GM06990 (cell line): Measurements from ENCODE around the gene TPCN2.
"Not testable (repeated sequence)": the region's sequence is repeated elsewhere in the genome, so short reads cannot be mapped to it uniquely, and the experiment has no call there.

Source experiments
- DNase-seq: peaks from one replicate; pipeline ENCODE4 v3.0.0-alpha.2; 2011; ENCODE audit not compliant: insufficient read length; ENCODE audit errors: extremely low read depth
- H3K27me3 ChIP-seq: replicated peaks from 2 replicates; pipeline ENCODE4 v1.6.0; 2011; ENCODE audit warnings: low read length; ENCODE audit not compliant: control insufficient read depth, insufficient read depth
- H3K36me3 ChIP-seq: 2 replicates; pipeline ENCODE4 v1.5.1; 2011; ENCODE audit warnings: low read length; ENCODE audit not compliant: control insufficient read depth, insufficient read depth
- H3K4me3 ChIP-seq: replicated peaks from 2 replicates; pipeline ENCODE4 v1.5.1; 2011; ENCODE audit warnings: low read depth, mild to moderate bottlenecking, control low read depth, low read length
- CTCF ChIP-seq: IDR thresholded peaks from 2 replicates; pipeline ENCODE4 v1.5.1; 2011; ENCODE audit warnings: low read length, control low read depth, mild to moderate bottlenecking, inconsistent platforms; ENCODE audit not compliant: insufficient read depth, poor library complexity, severe bottlenecking

Gene TPCN2

GRCh38 chr11:69148806-69149205 lies 100.1 kb downstream of the TPCN2 start:
- H3K36me3 ChIP-seq, result no peaks in the 10 kb centered on the region
- no peak overlapping the region for H3K4me3 ChIP-seq
- no peak for TF ChIP-seq CTCF
- no peak for DNase-seq
- H3K27me3 ChIP-seq, result no peaks in the 10 kb centered on the region

GRCh38 chr11:69149338-69150045 lies 100.8 kb downstream of the TPCN2 start:
- H3K4me3 ChIP-seq, H3K27me3 ChIP-seq, DNase-seq, H3K36me3 ChIP-seq: not testable (repeated sequence)

- no peak for TF ChIP-seq CTCF
- no peak for DNase-seq
- no peaks in the 10 kb centered on the region for H3K27me3 ChIP-seq
- H3K36me3 ChIP-seq, result no peaks in the 10 kb centered on the region
- H3K4me3 ChIP-seq, result no peak overlapping the region
Observed at GRCh38 chr11:69150175-69150574, 101.4 kb downstream of the TPCN2 start.

- Histone ChIP-seq H3K36me3 (no peaks in the 10 kb centered on the region), H3K27me3 (no peaks in the 10 kb centered on the region), H3K4me3 (no peak overlapping the region)
- no peak for DNase-seq
- no peak for TF ChIP-seq CTCF
Observed at GRCh38 chr11:69151836-69152235, 103.1 kb downstream of the TPCN2 start.

- TF ChIP-seq CTCF, result no peak
- no peak overlapping the region for H3K4me3 ChIP-seq
Observed at GRCh38 chr11:69152733-69153421, 104.1 kb downstream of the TPCN2 start.

GRCh38 chr11:69153661-69154060 lies 104.9 kb downstream of the TPCN2 start:
- no peaks in the 10 kb centered on the region; the same call in 1 of the 2 replicates for H3K36me3 ChIP-seq
- H3K27me3 ChIP-seq, result no peaks in the 10 kb centered on the region
- no peak for TF ChIP-seq CTCF
- H3K4me3 ChIP-seq, result no peak overlapping the region
- DNase-seq, result no peak

More at GRCh38 chr11:69152733-69153421, 104.1 kb downstream of the TPCN2 start:
- Histone ChIP-seq H3K27me3 (no peaks in the 10 kb centered on the region), H3K36me3 (no peaks in the 10 kb centered on the region)
- DNase-seq, result no peak
